CD4-positive, alpha-beta T cell treated with Interferon gamma for 1 hour (primary cell): ENCODE data around the gene LUZP2.
"Not testable (repeated sequence)": the region's sequence is repeated elsewhere in the genome, so short reads cannot be mapped to it uniquely, and the experiment has no call there.

Experiments used
- DNase-seq: peaks from one replicate; pipeline ENCODE4 v3.0.0-alpha.2; 2020

The LUZP2 gene

DNA sequence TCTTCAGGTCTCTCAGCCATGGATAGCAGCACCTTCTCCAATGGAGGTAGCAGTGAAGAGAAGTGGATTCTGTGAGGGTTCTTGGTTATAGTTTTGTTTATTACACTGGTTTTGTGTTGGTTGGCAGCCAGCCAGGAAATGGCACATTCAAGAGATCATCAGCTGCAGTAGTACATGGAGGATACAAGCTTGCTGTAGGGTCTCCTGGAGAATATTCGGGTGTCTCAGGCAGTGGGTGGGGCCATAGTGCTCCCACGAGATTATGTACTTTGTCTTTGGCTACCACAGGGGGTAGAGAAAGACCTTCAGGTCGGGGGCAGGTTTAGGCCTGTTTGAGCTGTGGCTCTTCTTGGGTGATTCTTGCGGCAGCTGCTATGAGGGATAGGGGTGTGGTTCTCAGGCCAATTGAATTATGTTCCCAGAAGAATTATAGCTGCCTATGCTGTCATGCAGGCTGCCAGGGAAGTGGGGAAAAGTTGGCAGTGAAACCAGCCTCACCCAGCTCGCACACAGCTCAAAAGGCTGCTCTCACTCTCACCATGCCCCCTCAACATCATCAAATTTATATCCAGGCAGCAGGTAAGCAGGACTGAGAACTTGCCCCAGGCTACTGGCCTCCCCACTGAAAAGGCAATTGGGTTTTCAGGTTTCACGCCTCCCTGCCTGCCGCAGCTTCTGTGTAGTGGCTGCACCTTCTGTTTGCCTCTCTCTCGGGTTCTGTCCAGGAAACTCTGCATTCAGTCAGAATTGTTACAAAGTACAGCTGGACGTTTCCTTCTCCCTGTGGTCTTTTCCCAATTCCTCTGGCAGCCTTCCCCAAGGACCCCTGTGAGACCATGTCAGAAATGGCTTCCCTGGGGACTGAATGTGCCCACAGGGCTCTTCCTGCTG lies 435.5 kb downstream of the LUZP2 start:
- no peak for DNase-seq

DNA sequence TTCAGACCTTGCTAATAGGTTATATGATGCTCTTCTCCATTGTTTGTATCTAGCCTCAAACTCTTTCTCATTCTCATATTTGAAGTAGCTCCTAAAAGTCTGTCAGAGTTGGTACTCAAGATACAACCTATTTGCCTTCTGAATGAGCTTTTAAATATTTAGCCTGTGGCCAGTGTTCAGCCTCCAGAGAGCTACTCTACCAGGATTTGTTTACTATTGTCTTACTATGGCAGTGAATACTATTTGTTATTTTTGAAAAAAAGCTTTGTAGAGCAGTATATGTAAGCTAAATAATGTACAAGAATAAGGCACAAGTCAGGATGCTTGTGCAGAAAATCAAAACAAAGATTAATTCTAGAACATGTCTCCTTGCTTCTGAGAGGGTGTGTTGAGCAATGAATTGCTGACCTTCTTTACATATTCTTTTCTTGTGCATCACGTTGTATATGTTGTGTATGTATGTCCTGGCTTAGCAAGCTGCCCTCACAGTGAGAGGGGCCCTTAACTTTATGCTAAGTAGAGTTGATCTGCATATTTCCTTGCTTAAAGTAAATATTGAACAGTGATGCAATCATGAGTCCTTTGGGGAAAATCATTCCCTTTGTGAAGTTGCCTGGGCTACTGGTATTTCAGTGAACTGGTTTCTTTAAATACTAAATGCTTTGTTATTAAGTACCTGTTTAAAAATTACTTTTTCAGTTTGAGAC lies 438.0 kb downstream of the LUZP2 start:
- no peak for DNase-seq

DNA sequence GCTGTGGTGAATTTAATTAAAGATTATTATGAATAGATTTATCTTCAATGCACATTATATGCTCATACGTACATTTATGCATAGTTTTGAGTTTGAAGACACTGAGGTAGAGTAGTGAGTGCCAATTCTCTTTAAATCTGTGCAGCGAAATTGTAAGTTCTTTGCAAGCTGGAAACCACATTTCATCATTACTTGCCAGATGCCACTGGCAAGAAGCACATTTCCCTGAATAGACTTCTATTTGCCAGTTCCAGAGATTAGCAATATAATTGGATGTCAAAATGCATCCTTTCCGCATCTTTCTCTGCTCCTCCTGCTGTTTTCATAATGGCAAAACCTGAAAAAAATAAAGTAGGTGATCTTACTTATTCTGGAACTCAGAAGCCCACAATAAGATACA lies 448.0 kb downstream of the LUZP2 start:
- DNase-seq = no peak

DNA sequence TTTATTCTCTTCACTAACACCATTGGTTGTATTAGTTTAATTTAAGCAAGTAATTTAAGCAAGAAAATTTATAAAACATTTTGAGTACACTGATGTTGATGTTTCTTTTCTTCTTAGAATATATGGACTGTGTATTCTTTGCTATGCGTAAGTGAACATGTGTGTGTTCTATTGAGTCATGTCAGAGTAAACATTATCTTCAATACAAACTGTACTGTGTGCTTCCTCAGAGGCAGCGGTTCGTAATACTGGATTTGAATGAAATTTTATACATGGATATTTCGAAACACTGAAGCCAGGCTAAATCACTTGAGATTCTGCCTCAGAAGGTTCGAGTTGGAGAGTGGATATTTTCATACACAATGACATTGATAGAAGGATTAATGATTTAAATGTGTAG lies 452.6 kb downstream of the LUZP2 start:
- DNase-seq = no peak

- DNase-seq = no peak
Measured at GRCh38 chr11:24963852-24964251, 467.0 kb downstream of the LUZP2 start.

- DNase-seq = no peak
Measured at GRCh38 chr11:24965748-24966147, 468.9 kb downstream of the LUZP2 start.

- not testable (repeated sequence) for DNase-seq
Measured at GRCh38 chr11:24993903-24994302, 497.1 kb downstream of the LUZP2 start.

DNA sequence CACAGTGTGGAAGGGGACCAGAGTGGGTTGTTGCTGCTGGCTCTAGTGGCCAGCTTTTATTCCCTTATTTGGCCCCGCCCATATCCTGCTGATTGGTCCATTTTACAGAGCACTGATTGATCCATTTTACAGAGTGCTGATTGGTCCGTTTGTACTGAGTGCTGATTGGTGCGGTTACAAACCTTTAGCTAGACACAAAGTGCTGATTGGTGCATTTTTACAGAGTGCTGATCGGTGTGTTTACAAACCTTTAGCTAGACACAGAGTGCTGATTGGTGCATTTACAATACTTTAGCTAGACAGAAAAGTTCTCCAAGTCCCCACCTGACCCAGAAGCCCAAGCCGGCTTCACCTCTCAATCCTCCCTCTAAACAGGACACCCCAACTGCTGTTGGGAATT lies 503.1 kb downstream of the LUZP2 start:
- not testable (repeated sequence) for DNase-seq

DNA sequence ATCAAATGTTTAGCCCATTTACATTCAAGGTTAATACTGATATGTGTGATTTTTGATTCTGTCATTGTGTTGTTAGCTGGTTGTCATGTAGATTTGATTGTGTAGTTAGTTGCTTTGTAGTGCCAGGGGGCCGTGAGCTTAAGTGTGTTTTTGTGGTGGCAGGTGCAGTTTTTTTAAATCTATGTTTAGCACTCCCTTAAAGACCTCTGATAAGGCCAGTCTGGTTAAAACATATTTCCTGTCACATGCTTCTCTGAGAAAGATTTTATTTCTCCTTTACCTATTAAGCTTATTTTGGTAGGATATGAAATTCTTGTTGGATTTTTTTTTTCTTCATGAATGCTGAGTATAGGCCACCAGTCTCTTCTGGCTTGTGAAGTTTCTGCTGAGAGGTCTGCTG lies 540.6 kb downstream of the LUZP2 start:
- DNase-seq = no peak

DNA sequence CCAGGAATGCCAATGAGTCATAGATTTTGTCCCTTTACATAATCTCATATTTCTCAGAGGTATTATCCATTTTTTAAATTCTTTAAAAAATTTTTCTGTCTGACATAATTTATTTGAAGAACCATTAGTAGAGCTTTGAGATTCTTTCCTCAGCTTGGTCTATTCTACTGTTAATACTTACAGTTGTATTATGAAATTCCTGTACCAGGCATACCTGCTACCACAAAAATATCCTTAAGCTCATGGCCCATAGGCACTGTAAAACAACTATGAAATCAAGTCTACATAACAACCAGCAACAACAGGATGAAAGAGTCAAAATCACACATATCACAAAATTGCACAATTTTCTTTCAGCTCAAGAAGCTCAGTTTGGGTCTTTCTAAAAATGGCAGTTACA lies 541.3 kb downstream of the LUZP2 start:
- no peak for DNase-seq

DNA sequence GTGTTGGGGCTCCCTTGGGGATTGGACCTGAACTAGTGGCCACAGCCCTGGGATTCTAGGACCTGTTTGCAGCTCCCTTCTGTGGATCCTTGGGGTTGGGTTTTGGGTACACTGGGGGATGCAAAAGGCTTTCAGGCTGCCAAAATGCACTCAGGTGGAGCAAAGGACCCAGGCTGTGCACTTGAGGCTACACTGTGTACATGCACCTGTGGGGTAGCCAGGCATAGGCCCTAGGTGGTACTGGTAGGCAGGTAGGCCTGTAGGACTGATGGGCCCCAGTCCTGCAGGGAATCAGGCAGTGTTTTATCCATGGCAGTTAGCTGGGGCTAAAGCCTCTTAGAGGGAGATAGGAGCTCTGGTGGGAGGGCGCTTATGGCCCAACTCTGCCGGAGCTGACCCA lies 542.3 kb downstream of the LUZP2 start:
- DNase-seq = no peak

GRCh38 chr11:25048632-25049031 lies 551.8 kb downstream of the LUZP2 start:
- DNase-seq = no peak

- DNase-seq = no peak
Measured at GRCh38 chr11:25052844-25053243, 556.0 kb downstream of the LUZP2 start.

- no peak for DNase-seq
Measured at GRCh38 chr11:25057861-25058260, 561.0 kb downstream of the LUZP2 start.

- no peak for DNase-seq
Measured at GRCh38 chr11:25065746-25066145, 568.9 kb downstream of the LUZP2 start.

DNA sequence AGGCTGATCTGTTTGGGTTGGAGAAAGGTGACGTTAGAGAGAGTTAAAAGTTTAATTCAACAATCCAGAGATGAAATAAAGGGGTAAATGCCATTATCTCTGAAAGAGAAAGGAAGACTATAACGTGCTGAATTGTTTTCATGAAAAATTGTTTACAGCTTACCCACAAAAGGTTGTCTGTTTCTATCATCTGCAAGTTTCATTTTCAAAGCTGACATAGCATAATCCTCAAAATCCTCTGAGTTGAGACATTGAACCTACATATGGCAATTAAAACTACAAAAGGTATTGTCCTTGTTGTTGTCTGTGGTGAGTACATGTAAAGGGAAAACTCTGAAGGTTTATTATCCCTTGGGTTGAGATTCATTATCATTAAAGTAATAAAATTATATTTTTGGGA lies 569.9 kb downstream of the LUZP2 start:
- no peak for DNase-seq

DNA sequence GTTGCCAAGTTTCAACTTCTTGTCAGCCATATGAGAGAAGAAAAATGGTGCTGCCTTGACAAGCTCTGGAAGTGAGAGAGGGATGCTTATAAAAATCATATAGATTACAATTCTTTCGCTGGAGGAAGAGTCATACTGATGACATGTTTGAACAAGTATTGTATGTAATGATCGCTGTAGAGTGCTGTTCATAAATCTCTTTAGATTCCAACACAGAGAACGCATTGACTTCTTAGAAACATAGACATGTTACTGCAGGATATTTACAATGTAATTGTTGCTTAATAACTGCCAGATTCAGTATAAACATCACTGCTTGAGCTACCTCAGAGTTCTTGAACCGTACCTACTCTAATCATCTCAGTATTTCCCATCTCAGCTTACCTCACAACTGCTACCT lies 571.6 kb downstream of the LUZP2 start:
- DNase-seq = no peak

DNA sequence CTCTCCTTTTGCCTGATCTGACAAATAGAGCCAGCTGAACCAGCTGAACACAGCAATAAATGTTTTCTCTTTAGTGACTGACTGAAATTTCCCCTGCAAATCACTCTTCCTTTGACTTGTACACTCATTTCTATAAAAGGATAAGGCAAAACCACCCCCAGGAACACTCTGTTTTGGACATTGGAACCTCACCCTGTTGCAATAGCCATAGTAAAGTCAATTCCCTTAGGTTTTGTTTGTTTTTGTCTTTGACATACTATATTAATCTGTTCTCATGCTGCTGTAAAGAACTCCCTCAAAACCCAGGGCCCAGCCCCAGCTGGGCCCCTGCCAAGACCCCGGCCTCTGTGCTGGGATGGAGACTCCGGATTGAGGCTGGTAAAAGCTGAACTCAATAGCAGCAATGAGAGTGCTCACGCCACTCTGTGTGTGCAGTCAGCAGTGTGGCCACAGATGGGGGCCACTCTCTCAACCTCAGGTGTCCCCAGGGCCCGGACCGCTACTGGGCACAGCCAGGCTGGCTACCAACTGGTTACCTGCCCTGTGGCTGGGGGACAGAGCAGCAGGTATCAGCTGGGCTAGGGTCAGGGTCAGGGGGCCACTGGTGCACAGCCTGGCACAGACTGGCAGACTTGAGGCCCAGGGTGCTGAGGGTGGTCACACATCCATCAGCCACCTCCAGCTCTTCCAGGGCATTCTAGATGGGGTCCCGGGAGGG lies 597.4 kb downstream of the LUZP2 start:
- DNase-seq = no peak

GRCh38 chr11:25119416-25119815 lies 622.6 kb downstream of the LUZP2 start:
- DNase-seq = no peak
